Glomerular endothelial cell (primary cell): ENCODE data around the gene WIPF1. TPM values are rescaled to one million over a fixed set of nuclear protein-coding genes. Genes with fewer than 3 reads are reported as not detected.
"Not testable (repeated sequence)": the region's sequence is repeated elsewhere in the genome, so short reads cannot be mapped to it uniquely, and the experiment has no call there.

ENCODE experiments used
- DNase-seq: peaks from one replicate; pipeline ENCODE4 v3.0.0-alpha.2; 2011; ENCODE audit warnings: low read depth, low spot score; ENCODE audit errors: extremely low read depth
- total RNA-seq: library from RNA; depleted of rRNA; stranded (reverse); fragments of >200 nt; gene quantifications from 2 replicates; pipeline ENCODE4 v1.2.3, GENCODE V29; 2015

Gene WIPF1
- total RNA-seq, 1 donor from 2014 or later: 35.2 TPM

GRCh38 chr2:174575124-174575776 lies 22.4 kb downstream of the WIPF1 start:
- DNase-seq: no peak

GRCh38 chr2:174574657-174575056 lies 22.9 kb downstream of the WIPF1 start:
- no peak for DNase-seq

GRCh38 chr2:174573621-174574081 lies 24.0 kb downstream of the WIPF1 start:
- no peak for DNase-seq

GRCh38 chr2:174572556-174572955 lies 25.0 kb downstream of the WIPF1 start:
- DNase-seq: no peak

GRCh38 chr2:174571669-174572323 lies 25.8 kb downstream of the WIPF1 start:
- DNase-seq: no peak

GRCh38 chr2:174570318-174570958 lies 27.2 kb downstream of the WIPF1 start:
- DNase-seq: no peak

- no peak for DNase-seq
Observed at GRCh38 chr2:174569678-174570077, 27.9 kb downstream of the WIPF1 start.

- DNase-seq: no peak
Observed at GRCh38 chr2:174568425-174568824, 29.2 kb downstream of the WIPF1 start.

- DNase-seq: no peak
Observed at GRCh38 chr2:174566871-174567270, 30.7 kb downstream of the WIPF1 start.

GRCh38 chr2:174563530-174564282 lies 33.9 kb downstream of the WIPF1 start:
- DNase-seq: no peak

GRCh38 chr2:174561972-174562370 lies 35.6 kb downstream of the WIPF1 start:
- DNase-seq: no peak

GRCh38 chr2:174561283-174561971 lies 36.2 kb downstream of the WIPF1 start:
- no peak for DNase-seq

- no peak for DNase-seq
Observed at GRCh38 chr2:174560737-174561136, 36.9 kb downstream of the WIPF1 start.

GRCh38 chr2:174555998-174556397 lies 41.6 kb downstream of the WIPF1 start:
- no peak for DNase-seq

GRCh38 chr2:174554529-174555150 lies 43.0 kb downstream of the WIPF1 start:
- no peak for DNase-seq

GRCh38 chr2:174553811-174554493 lies 43.7 kb downstream of the WIPF1 start:
- DNase-seq: no peak

GRCh38 chr2:174552880-174553279 lies 44.7 kb downstream of the WIPF1 start:
- DNase-seq: no peak

GRCh38 chr2:174551697-174552096 lies 45.9 kb downstream of the WIPF1 start:
- no peak for DNase-seq

GRCh38 chr2:174548646-174549045 lies 49.0 kb downstream of the WIPF1 start:
- not testable (repeated sequence) for DNase-seq

- DNase-seq: not testable (repeated sequence)
Observed at GRCh38 chr2:174548021-174548420, 49.6 kb downstream of the WIPF1 start.
